ENCODE results near the gene RNF32. TPM values are rescaled to one million over a fixed set of nuclear protein-coding genes. Genes with fewer than 3 reads are reported as not detected.

RNF32 gene
- total RNA-seq, 3 donors from 2014 or later: 0.98 to 2.9 (median 1.3) TPM

DNA sequence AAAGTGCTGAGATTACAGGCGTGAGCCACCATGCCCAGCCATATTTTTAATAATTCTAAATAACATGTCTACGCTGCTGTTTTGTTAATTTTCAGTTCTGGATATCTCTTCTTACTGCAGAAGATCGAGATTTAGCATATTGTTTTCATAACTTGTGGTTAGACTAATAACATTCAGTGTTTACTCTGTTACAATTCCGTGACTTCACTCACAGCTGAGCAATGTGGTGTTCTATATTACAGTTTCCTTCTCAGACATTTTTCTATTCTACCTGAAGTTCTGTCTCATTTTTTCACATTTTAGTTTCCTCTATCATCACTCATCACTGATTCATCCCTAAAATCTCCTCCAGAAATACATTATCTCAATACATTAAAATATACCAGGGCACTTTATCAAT lies 10.9 kb downstream of the RNF32 start:
- Histone ChIP-seq H3K27ac (no peak overlapping the region), H3K36me3 (peaks cover 5% of the 10 kb centered on the region), H3K4me1 (no peaks in the 10 kb centered on the region), H3K9me3 (no peaks in the 10 kb centered on the region), H3K4me3 (no peak overlapping the region), H3K27me3 (no peaks in the 10 kb centered on the region)
- DNase-seq (ENCODE audit: low spot score in 2 of 2): no peak
- TF ChIP-seq POLR2A (IDR thresholded peaks at IDR 0.05): no peak
- TF ChIP-seq, protein P1, sequence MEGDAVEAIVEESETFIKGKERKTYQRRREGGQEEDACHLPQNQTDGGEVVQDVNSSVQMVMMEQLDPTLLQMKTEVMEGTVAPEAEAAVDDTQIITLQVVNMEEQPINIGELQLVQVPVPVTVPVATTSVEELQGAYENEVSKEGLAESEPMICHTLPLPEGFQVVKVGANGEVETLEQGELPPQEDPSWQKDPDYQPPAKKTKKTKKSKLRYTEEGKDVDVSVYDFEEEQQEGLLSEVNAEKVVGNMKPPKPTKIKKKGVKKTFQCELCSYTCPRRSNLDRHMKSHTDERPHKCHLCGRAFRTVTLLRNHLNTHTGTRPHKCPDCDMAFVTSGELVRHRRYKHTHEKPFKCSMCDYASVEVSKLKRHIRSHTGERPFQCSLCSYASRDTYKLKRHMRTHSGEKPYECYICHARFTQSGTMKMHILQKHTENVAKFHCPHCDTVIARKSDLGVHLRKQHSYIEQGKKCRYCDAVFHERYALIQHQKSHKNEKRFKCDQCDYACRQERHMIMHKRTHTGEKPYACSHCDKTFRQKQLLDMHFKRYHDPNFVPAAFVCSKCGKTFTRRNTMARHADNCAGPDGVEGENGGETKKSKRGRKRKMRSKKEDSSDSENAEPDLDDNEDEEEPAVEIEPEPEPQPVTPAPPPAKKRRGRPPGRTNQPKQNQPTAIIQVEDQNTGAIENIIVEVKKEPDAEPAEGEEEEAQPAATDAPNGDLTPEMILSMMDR (IDR thresholded peaks at IDR 0.05): no peak
- intact Hi-C loops (cut with DNase I; ENCODE audit: low total_unique reads): no loop called here

DNA sequence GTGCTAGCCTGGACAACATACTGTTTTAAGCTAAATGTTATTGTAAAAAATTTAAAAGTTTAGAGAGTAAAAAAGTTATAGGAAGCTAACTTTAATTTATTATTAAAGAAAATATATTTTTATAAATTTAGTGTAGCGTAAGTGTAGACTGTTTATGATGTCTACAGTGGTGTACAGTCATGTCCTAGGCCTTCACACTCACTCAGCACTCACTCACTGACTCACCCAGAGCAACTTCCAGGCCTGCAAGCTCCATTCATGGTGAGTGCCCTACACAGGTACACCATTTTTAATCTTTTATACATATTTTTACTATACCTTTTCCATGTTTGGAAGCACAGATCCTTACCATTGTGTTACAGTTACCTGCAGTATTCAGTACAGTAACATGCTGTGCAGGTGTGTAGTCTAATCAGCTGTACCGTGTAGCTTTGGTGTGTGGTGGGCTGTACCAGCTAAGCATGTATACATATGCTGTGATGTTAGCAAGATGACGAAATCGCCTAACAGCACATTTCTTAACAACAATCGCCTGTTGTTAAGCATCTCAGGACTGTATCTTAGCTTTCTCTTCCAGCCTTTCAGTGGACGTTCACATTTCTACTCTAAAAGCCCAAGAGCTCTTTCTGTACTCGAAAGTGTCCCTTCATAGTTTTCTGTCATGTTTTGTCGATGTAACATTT lies 12.5 kb downstream of the RNF32 start:
- no peak for DNase-seq (ENCODE audit: low spot score in 2 of 2)
- TF ChIP-seq, protein P1 (IDR thresholded peaks at IDR 0.05): no peak
- no peak for TF ChIP-seq POLR2A (IDR thresholded peaks at IDR 0.05)
- intact Hi-C loops (cut with DNase I; ENCODE audit: low total_unique reads): no loop called here
- H3K36me3 ChIP-seq: peaks cover 5% of the 10 kb centered on the region
- H3K4me3 ChIP-seq: no peak overlapping the region
- H3K4me1 ChIP-seq: no peaks in the 10 kb centered on the region
- no peak overlapping the region for H3K27ac ChIP-seq
- H3K9me3 ChIP-seq: no peaks in the 10 kb centered on the region
- no peaks in the 10 kb centered on the region for H3K27me3 ChIP-seq

GRCh38 chr7:156654511-156655234 lies 14.1 kb downstream of the RNF32 start:
- Histone ChIP-seq H3K9me3 (no peaks in the 10 kb centered on the region), H3K27ac (no peak overlapping the region), H3K4me1 (no peaks in the 10 kb centered on the region), H3K36me3 (no peaks in the 10 kb centered on the region), H3K4me3 (no peak overlapping the region), H3K27me3 (no peaks in the 10 kb centered on the region)
- no peak for TF ChIP-seq POLR2A (IDR thresholded peaks at IDR 0.05)
- no peak for TF ChIP-seq POLR2AphosphoS5 (IDR thresholded peaks at IDR 0.05)
- TF ChIP-seq, protein P1 (IDR thresholded peaks at IDR 0.05): no peak
- DNase-seq (ENCODE audit: low spot score in 2 of 2): no peak
- intact Hi-C loops (cut with DNase I; ENCODE audit: low total_unique reads): no loop called here

DNA sequence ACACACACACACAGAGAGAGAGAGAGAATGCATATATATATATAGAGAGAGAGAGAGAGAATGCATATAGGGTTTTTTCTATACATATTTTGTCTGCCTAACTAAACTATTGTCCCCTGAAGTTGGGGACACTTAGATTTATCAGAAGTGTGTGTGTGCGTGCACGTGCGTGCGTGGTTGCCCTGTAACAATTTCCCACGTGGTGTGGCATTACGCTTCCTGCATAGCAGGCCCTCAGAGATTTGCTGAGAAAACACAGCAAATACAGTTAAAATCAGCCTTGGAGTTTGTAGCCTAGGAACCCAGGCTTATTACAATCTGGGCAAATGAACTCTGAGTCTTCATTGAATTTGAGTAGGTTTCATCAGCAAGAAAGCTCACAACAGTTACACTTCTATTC lies 14.7 kb downstream of the RNF32 start:
- intact Hi-C loops (cut with DNase I; ENCODE audit: low total_unique reads): no loop called here
- no peaks in the 10 kb centered on the region for H3K36me3 ChIP-seq
- TF ChIP-seq, protein P1 (IDR thresholded peaks at IDR 0.05): no peak
- TF ChIP-seq POLR2AphosphoS5 (IDR thresholded peaks at IDR 0.05): no peak
- TF ChIP-seq POLR2A (IDR thresholded peaks at IDR 0.05): no peak
- DNase-seq (ENCODE audit: low spot score in 2 of 2): no peak
- no peak overlapping the region for H3K27ac ChIP-seq
- no peaks in the 10 kb centered on the region for H3K4me1 ChIP-seq
- no peak overlapping the region for H3K4me3 ChIP-seq
- H3K9me3 ChIP-seq: no peaks in the 10 kb centered on the region
- no peaks in the 10 kb centered on the region for H3K27me3 ChIP-seq

GRCh38 chr7:156655983-156656382 lies 15.4 kb downstream of the RNF32 start:
- Histone ChIP-seq H3K9me3 (no peaks in the 10 kb centered on the region), H3K36me3 (no peaks in the 10 kb centered on the region), H3K4me3 (no peak overlapping the region), H3K27me3 (no peaks in the 10 kb centered on the region), H3K27ac (no peak overlapping the region), H3K4me1 (no peaks in the 10 kb centered on the region)
- intact Hi-C loops (cut with DNase I; ENCODE audit: low total_unique reads): no loop called here
- no peak for TF ChIP-seq POLR2AphosphoS5 (IDR thresholded peaks at IDR 0.05)
- TF ChIP-seq POLR2A (IDR thresholded peaks at IDR 0.05): no peak
- TF ChIP-seq, protein P1 (IDR thresholded peaks at IDR 0.05): no peak
- DNase-seq (ENCODE audit: low spot score in 2 of 2): no peak
